SK-N-MC (cell line): ENCODE data around the gene STAG3.

Experiments used
- DNase-seq: peaks from one replicate; pipeline ENCODE4 v3.0.0-alpha.2; 2011; ENCODE audit warnings: low read depth, low spot score
- H3K27ac ChIP-seq: fragments of 200-600 bp; sonication (generic); 2 replicates; pipeline ENCODE4 v1.5.1; 2016; ENCODE audit warnings: mixed run types
- H3K36me3 ChIP-seq: fragments of 200-600 bp; sonication (generic); 2 replicates; pipeline ENCODE4 v1.6.1; 2017; ENCODE audit warnings: antibody characterized with exemption, low read length, mixed read lengths; ENCODE audit not compliant: insufficient read depth
- H3K4me3 ChIP-seq: fragments of 200-600 bp; sonication (generic); 2 replicates; pipeline ENCODE4 v1.5.1; 2016
- H3K9ac ChIP-seq: fragments of 200-600 bp; sonication (generic); 2 replicates; pipeline ENCODE4 v1.8.0; 2017; ENCODE audit warnings: mixed run types, mixed read lengths; ENCODE audit not compliant: insufficient read length
- H3K9me3 ChIP-seq: fragments of 200-600 bp; sonication (generic); 2 replicates; pipeline ENCODE4 v1.6.1; 2017; ENCODE audit warnings: low read depth, mild to moderate bottlenecking, antibody characterized with exemption, low read length, moderate library complexity, mixed read lengths
- EZH2 ChIP-seq: fragments of 200-600 bp; sonication (generic); IDR thresholded peaks from one replicate; pipeline ENCODE4 v1.6.1; 2017; ENCODE audit warnings: antibody characterized with exemption
- FOXP2 ChIP-seq: optimal IDR thresholded peaks from 2 replicates; pipeline ENCODE3; 2011; ENCODE audit warnings: mild to moderate bottlenecking, moderate library complexity; ENCODE audit not compliant: insufficient read depth; ENCODE audit errors: extremely low read length, control extremely low read depth
- POLR2AphosphoS5 ChIP-seq: IDR thresholded peaks from 2 replicates; pipeline ENCODE4 v1.6.1; 2012; ENCODE audit warnings: mild to moderate bottlenecking, low read depth, low read length, borderline replicate concordance

STAG3 gene

DNA sequence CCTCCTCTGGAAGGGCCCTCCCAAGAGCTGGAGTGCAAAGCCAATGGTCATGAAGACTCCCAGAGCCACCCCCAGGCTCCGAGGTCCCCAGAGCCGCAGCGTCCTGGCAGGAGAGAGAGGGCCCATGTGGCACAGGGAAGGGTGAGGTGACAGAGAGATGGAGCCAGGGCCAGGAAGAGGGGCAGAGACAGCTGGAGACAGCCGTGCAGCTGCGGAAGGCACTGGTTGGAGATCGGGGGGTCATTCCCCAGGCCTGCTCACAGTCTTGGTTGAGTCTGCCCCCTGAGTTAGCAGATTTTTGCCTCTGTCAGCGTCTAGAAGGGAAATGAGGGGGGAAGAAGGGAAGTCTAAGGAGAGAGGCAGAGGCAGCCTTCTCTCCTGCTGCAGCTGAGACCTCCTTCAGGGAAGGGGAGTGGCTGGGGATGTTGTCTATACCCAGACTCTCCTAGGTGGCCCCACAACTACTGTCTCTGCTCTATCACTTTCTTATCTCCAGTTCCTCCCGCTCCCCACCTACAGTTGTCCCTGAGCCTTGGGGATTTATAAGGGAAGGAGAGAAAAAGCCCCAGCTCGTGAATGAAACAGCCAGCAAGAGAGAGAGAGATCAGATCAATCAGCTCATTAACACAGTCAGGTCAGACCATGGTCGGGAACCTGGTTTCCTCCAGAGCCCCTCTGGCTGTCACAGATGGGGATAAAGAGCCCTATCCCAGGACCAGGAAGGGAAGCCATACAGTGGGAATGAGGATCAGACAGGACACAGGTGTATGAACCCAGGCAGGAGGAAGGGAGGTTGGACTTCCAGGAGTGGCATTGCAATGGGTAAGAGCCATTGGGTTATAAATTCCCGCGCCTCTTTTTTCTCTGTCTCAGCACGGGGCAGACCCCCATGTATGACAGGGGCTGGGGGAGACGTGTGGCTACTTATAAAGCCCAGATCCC is 10.5 kb upstream of the STAG3 start:
- no peak for DNase-seq
- TF ChIP-seq POLR2AphosphoS5, result peak; percentile 18; the same call in 1 of the 2 replicates
- TF ChIP-seq FOXP2, result no peak
- no peaks in the 10 kb centered on the region for H3K9me3 ChIP-seq
- no peak overlapping the region; the same call in 1 of the 2 replicates for H3K27ac ChIP-seq
- peak overlapping the region; percentile 65 for H3K4me3 ChIP-seq
- H3K9ac ChIP-seq, result peak overlapping the region; percentile 34
- H3K36me3 ChIP-seq, result no peaks in the 10 kb centered on the region

DNA sequence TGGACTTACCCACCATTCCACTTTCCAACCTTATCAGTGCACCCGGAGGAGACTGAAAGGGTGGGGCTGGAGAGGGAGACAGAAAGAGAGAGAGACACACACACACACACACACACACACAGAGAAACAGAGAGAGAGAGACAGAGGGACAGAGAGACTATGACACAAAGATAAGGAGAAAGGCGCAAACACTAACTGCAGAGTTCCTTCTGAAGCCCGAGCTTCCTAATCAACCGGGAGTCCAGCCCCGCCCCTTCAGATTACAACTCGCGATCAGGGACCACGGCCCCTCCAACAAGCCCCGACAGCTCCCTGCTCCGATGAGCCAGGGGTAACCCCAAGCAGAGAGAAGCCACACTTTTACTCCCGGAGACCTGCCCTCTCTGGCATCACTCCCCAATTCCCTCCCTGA is 9.8 kb upstream of the STAG3 start:
- Histone ChIP-seq H3K4me3 (peak overlapping the region; percentile 65), H3K9me3 (no peaks in the 10 kb centered on the region), H3K36me3 (no peaks in the 10 kb centered on the region), H3K9ac (peak overlapping the region; percentile 34), H3K27ac (no peak overlapping the region)
- DNase-seq, result no peak
- TF ChIP-seq FOXP2 (no peak), POLR2AphosphoS5 (no peak), EZH2 (no peak)

DNA sequence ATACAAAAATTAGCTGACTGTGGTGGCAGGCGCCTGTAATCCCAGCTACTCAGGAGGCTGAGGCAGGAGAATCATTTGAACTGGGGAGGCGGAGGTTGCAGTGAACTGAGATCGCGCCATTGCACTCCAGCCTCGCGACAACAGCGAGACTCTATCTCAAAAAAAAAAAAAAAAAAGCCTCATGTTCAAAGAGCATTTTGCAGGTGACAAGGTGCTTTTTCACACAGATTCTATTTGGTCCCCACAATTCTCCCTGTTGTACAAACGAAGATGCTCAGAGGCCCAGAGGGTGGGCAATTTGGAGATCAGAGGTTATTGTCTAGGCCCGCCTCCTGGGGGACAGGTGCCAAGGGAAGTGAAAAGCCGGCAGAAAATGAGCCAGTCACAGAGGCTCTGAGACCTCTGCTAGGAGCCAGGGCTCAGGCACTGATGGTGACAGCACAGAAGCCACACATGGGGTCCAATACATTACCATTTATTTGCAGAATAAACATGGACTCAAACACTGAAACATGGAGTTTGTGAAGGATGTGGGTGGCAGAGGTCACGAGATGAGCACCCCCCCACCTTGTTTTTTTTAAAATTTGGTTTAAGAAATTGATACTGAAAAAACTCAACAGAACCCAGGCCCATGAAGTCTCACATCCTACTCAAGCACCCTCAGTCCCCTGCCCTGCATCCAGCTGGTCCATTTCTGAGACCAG is 8.4 kb upstream of the STAG3 start:
- H3K36me3 ChIP-seq, result peaks cover 5% of the 10 kb centered on the region; the same call in 1 of the 2 replicates
- no peaks in the 10 kb centered on the region for H3K9me3 ChIP-seq
- H3K27ac ChIP-seq, result no peak overlapping the region
- no peak for DNase-seq
- H3K4me3 ChIP-seq, result no peak overlapping the region
- TF ChIP-seq EZH2, result no peak
- TF ChIP-seq POLR2AphosphoS5, result no peak
- TF ChIP-seq FOXP2, result no peak
- no peak overlapping the region for H3K9ac ChIP-seq

DNA sequence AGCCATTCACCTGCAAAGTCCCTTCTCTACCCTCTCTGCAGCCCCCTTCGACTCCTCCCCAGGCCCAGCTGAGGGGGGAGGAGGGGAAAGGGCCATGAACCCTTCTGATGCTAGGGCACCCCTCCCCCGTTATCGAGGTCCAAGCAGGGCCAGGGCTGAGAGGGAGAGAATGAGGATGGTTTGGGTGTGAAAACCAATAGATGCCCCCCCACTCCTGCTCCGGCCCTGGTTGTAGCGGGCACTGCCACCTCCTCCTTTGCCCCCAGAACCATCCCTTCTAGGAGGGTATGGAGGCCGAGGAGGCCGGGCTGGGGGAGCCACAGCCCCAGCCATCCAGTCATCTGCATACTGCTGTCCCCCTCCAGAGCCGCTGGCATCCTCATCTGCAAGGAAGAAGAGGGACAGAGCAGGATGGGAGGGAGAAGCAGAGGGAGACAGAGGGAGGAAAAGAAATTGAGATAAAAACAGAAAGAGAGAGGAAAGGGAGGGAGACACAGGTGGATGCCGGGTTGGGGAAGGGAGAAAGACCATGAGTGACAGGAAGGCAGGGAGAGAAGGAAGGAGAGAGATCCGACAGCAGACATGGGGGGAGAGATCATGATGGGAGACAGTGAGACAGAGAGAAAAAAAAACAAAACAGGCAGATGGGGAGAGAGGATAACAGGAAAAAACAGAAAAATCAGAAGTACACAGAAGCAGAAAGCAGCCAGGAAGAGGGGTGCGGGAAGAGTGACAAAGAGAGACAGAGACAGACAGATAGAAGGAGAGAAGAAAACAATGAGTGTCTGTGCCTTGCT is 7.4 kb upstream of the STAG3 start:
- no peak for DNase-seq
- Histone ChIP-seq H3K4me3 (no peak overlapping the region), H3K9ac (no peak overlapping the region), H3K27ac (no peak overlapping the region), H3K9me3 (no peaks in the 10 kb centered on the region), H3K36me3 (peaks cover 15% of the 10 kb centered on the region; the same call in 1 of the 2 replicates)
- TF ChIP-seq FOXP2 (no peak), EZH2 (no peak), POLR2AphosphoS5 (no peak)

DNA sequence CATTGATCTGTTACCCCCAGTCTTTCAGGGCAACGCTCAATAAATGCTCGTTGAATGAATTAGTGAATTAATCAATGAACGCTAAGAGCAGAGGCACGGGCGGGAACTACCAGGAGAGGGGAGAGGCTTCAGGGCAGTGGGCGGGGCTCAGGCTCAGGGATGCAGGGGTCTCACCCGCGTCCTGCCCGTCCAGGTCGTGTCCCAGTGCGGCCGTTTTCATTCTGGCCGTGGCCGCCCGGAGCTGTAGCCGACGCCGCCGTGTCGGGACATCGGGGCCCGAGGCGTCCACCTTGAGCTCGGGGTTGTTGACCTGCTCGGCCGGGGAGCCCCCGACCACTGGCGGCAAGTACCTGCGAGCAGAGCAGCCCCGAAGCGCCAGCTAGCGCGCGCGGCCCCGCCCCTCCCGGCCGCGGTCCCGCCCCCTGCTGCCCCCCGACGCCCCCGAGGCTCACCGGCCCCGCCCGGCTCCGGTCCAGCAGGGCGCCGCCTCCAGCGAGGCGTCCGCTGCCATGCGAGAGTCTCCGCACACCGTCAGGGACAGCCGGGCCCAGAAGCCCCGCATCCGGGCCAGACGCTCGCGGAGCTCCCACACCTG is 6.5 kb upstream of the STAG3 start:
- TF ChIP-seq EZH2 (no peak), FOXP2 (no peak), POLR2AphosphoS5 (no peak)
- H3K9me3 ChIP-seq, result no peaks in the 10 kb centered on the region
- no peak for DNase-seq
- H3K9ac ChIP-seq, result no peak overlapping the region
- peaks cover 16% of the 10 kb centered on the region; the same call in 1 of the 2 replicates for H3K36me3 ChIP-seq
- no peak overlapping the region for H3K4me3 ChIP-seq
- H3K27ac ChIP-seq, result no peak overlapping the region

DNA sequence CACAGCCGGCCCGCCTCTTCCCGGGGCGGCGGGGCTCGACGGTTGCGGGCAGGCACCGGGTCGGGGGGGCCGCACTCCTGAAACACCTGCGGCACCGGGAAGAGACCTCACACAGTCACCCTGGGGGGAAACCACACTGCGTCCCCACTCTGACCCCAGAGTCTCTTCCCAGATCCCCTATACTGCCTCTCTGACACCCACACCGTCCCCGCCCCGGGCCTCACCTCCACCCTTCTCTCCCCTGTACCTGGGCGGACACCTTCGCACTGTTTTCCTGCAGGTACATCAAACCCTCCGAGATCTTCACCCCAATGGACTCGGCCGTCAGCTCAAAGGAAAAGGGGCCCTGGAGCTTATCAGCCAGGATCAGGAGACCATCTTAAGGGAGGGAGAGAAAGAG is 5.9 kb upstream of the STAG3 start:
- no peak for DNase-seq
- no peak overlapping the region for H3K4me3 ChIP-seq
- TF ChIP-seq FOXP2 (no peak), EZH2 (no peak), POLR2AphosphoS5 (no peak; the same call in 1 of the 2 replicates)

DNA sequence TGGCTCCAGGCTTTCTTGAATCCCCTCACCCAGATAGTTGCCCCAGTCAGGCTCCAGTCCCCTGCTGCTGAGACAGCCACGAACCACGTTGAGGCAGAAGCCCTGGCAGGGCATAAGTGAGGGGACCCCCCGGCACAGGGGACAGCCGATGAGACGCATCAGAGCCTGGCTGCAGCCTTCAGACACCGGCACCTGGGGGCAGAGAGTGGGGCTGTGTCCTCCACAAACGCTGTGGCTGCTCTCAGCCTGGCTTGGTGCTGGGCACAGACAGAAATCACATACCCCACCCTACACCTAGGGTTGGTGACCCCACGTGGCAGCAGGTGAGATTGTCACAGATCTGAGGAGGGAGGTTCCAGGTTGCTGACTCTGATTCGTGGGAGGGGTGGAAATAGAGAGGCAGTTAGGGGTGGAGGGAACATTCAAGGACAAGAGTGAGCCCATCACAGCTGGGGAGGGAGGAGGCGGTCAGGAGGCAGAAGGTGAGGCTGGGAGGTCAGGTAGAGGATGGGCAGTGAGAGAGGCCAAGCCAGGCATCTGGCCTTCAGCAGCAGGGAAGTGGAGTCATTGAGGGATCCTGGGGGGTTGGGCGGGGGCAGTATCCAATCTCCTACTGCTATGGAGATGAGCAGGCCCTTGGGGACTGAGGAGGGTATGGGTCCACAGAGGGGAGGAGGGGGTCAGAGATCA is 3.8 kb upstream of the STAG3 start:
- TF ChIP-seq POLR2AphosphoS5, result no peak
- TF ChIP-seq EZH2, result no peak
- no peak for TF ChIP-seq FOXP2

More for the DNA sequence above, 5.9 kb upstream of the STAG3 start:
- no peak overlapping the region for H3K9ac ChIP-seq
- peaks cover 16% of the 10 kb centered on the region; the same call in 1 of the 2 replicates for H3K36me3 ChIP-seq
- H3K27ac ChIP-seq, result no peak overlapping the region
- no peaks in the 10 kb centered on the region for H3K9me3 ChIP-seq

More for the DNA sequence above, 3.8 kb upstream of the STAG3 start:
- no peak overlapping the region for H3K27ac ChIP-seq
- no peak overlapping the region for H3K4me3 ChIP-seq
- H3K9ac ChIP-seq, result no peak overlapping the region
- peaks cover 16% of the 10 kb centered on the region; the same call in 1 of the 2 replicates for H3K36me3 ChIP-seq
- no peaks in the 10 kb centered on the region for H3K9me3 ChIP-seq
- no peak for DNase-seq
